ENCODE results near the gene GPC3.

GPC3 gene

DNA sequence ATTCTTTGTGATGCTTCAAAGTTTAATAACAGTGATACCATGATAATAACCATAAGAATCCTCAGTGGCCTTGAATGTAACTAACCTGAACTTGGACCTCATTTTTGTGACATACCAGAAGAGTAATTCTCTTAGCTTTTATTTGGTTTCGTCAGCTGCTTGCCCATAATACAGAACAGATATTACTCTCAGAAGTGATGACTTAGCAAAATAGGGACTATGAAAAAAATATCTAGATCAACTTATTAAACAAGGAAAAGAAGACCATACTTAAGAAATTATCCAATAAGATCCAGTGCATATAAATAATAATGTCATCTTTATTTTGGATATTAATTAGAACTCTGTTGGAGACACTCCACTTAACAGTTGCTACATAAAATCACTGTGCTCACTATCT is 333.2 kb downstream of the GPC3 start:
- H3K4me2 ChIP-seq (ENCODE audit: low read length): no peak overlapping the region
- H4K20me1 ChIP-seq (ENCODE audit: insufficient read depth, low read length): no peaks in the 10 kb centered on the region
- H3K4me3 ChIP-seq (ENCODE audit: low read depth, low read length, poor library complexity, severe bottlenecking): no peak overlapping the region
- H3K27ac ChIP-seq (ENCODE audit: low read depth, low read length, poor library complexity, severe bottlenecking): no peak overlapping the region
- H3K27me3 ChIP-seq (ENCODE audit: insufficient read depth, low read length): no peaks in the 10 kb centered on the region
- H3K79me2 ChIP-seq (ENCODE audit: insufficient read depth, low read length): no peaks in the 10 kb centered on the region
- H3K4me1 ChIP-seq (ENCODE audit: insufficient read depth, low read length, severe bottlenecking): no peaks in the 10 kb centered on the region
- no peak overlapping the region for H3K9ac ChIP-seq (ENCODE audit: low read length)
- TF ChIP-seq, protein P1, sequence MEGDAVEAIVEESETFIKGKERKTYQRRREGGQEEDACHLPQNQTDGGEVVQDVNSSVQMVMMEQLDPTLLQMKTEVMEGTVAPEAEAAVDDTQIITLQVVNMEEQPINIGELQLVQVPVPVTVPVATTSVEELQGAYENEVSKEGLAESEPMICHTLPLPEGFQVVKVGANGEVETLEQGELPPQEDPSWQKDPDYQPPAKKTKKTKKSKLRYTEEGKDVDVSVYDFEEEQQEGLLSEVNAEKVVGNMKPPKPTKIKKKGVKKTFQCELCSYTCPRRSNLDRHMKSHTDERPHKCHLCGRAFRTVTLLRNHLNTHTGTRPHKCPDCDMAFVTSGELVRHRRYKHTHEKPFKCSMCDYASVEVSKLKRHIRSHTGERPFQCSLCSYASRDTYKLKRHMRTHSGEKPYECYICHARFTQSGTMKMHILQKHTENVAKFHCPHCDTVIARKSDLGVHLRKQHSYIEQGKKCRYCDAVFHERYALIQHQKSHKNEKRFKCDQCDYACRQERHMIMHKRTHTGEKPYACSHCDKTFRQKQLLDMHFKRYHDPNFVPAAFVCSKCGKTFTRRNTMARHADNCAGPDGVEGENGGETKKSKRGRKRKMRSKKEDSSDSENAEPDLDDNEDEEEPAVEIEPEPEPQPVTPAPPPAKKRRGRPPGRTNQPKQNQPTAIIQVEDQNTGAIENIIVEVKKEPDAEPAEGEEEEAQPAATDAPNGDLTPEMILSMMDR (IDR thresholded peaks at IDR 0.05; ENCODE audit: low read length): no peak
- TF ChIP-seq EZH2 (IDR thresholded peaks at IDR 0.05; ENCODE audit: borderline replicate concordance, low read length): no peak
- no peaks in the 10 kb centered on the region for H3K36me3 ChIP-seq (ENCODE audit: insufficient read depth, low read length)
- no peak overlapping the region for H2AFZ ChIP-seq (ENCODE audit: low read length)
- no peaks in the 10 kb centered on the region for H3K9me3 ChIP-seq (ENCODE audit: low read length)
- no peaks in the 10 kb centered on the region for H3K9me2 ChIP-seq (ENCODE audit: low read depth, low read length)
- H3F3A ChIP-seq (ENCODE audit: insufficient read depth, low read length): no peaks in the 10 kb centered on the region

DNA sequence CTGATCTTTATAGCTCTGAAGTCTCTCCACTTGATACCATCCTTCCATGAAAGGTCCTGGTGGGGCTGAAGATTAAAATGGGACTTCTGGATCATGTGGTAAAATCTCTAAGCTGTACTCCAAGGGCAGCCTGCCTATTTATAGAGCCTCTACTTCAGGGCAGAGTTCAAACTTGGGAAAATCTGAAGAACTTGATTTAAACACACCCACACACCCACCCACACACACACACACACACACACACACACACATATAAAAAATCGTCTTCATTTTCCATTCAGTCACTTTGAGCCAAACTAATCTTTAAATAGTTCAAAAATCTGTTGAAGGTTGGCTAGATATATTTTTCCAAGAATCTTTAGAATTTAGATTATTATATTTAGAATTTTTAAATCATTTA is 335.2 kb downstream of the GPC3 start:
- Histone ChIP-seq H3K36me3 (ENCODE audit: insufficient read depth, low read length) (no peaks in the 10 kb centered on the region), H3K27me3 (ENCODE audit: insufficient read depth, low read length) (no peaks in the 10 kb centered on the region), H3K4me2 (ENCODE audit: low read length) (no peak overlapping the region), H3K9me3 (ENCODE audit: low read length) (no peaks in the 10 kb centered on the region), H2AFZ (ENCODE audit: low read length) (no peak overlapping the region), H3F3A (ENCODE audit: insufficient read depth, low read length) (no peaks in the 10 kb centered on the region), H3K79me2 (ENCODE audit: insufficient read depth, low read length) (no peaks in the 10 kb centered on the region), H3K27ac (ENCODE audit: low read depth, low read length, poor library complexity, severe bottlenecking) (no peak overlapping the region), H3K9ac (ENCODE audit: low read length) (no peak overlapping the region), H3K4me1 (ENCODE audit: insufficient read depth, low read length, severe bottlenecking) (no peaks in the 10 kb centered on the region), H3K4me3 (ENCODE audit: low read depth, low read length, poor library complexity, severe bottlenecking) (no peak overlapping the region), H3K9me2 (ENCODE audit: low read depth, low read length) (no peaks in the 10 kb centered on the region), H4K20me1 (ENCODE audit: insufficient read depth, low read length) (no peaks in the 10 kb centered on the region)
- no peak for TF ChIP-seq EZH2 (IDR thresholded peaks at IDR 0.05; ENCODE audit: borderline replicate concordance, low read length)
- TF ChIP-seq, protein P1 (IDR thresholded peaks at IDR 0.05; ENCODE audit: low read length): no peak

DNA sequence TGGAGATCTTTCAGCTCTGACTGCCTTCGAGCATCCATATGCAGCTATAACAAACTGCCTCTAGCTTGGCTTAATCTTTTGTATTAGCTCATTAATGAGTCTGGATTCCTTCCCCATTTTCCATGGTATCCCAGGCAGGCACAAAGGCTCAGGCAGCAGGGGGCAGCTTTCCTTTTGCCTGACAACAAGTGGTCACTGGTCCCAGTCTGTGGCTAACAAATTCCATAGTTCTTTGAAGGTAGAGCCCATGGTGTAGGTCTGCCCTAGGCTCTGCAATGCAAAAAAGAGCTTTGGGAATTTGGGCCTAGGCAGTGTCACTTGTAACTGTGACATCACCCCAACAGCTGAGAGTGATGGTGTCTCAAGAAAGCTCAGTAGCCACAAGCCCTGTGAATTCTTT is 335.7 kb downstream of the GPC3 start:
- H3F3A ChIP-seq (ENCODE audit: insufficient read depth, low read length): no peaks in the 10 kb centered on the region
- no peaks in the 10 kb centered on the region for H4K20me1 ChIP-seq (ENCODE audit: insufficient read depth, low read length)
- H3K79me2 ChIP-seq (ENCODE audit: insufficient read depth, low read length): no peaks in the 10 kb centered on the region
- H3K9me2 ChIP-seq (ENCODE audit: low read depth, low read length): no peaks in the 10 kb centered on the region
- H3K4me1 ChIP-seq (ENCODE audit: insufficient read depth, low read length, severe bottlenecking): no peaks in the 10 kb centered on the region
- H3K27ac ChIP-seq (ENCODE audit: low read depth, low read length, poor library complexity, severe bottlenecking): no peak overlapping the region
- TF ChIP-seq, protein P1 (IDR thresholded peaks at IDR 0.05; ENCODE audit: low read length): no peak
- TF ChIP-seq EZH2 (IDR thresholded peaks at IDR 0.05; ENCODE audit: borderline replicate concordance, low read length): no peak
- no peak overlapping the region for H2AFZ ChIP-seq (ENCODE audit: low read length)
- no peak overlapping the region for H3K4me2 ChIP-seq (ENCODE audit: low read length)
- H3K27me3 ChIP-seq (ENCODE audit: insufficient read depth, low read length): no peaks in the 10 kb centered on the region
- no peak overlapping the region for H3K9ac ChIP-seq (ENCODE audit: low read length)
- H3K9me3 ChIP-seq (ENCODE audit: low read length): no peaks in the 10 kb centered on the region
- no peak overlapping the region for H3K4me3 ChIP-seq (ENCODE audit: low read depth, low read length, poor library complexity, severe bottlenecking)
- H3K36me3 ChIP-seq (ENCODE audit: insufficient read depth, low read length): no peaks in the 10 kb centered on the region
